DOHH2 (cell line): ENCODE results near the gene OXCT1.

ENCODE experiments used
- H3F3A ChIP-seq: fragments of 200-600 bp; sonication (generic), shearing (Covaris generic); 2 replicates; pipeline ENCODE4 v1.6.0; 2016; ENCODE audit warnings: antibody characterized with exemption, mild to moderate bottlenecking; ENCODE audit not compliant: control insufficient read depth, insufficient read depth
- H3K27ac ChIP-seq: fragments of 200-600 bp; sonication (generic); 2 replicates; pipeline ENCODE4 v1.5.1; 2014; ENCODE audit warnings: low read depth, mild to moderate bottlenecking, low read length, moderate library complexity
- H3K27me3 ChIP-seq: fragments of 200-600 bp; sonication (generic); 2 replicates; pipeline ENCODE4 v1.6.1; 2014; ENCODE audit warnings: mild to moderate bottlenecking, low read length, mixed read lengths; ENCODE audit not compliant: control insufficient read depth
- H3K36me3 ChIP-seq: fragments of 200-600 bp; sonication (generic); 2 replicates; pipeline ENCODE4 v1.6.1; 2014; ENCODE audit warnings: mild to moderate bottlenecking, low read length, moderate library complexity, mixed read lengths; ENCODE audit not compliant: control insufficient read depth
- H3K4me1 ChIP-seq: fragments of 200-600 bp; sonication (generic); 2 replicates; pipeline ENCODE4 v1.6.1; 2014; ENCODE audit warnings: mild to moderate bottlenecking, low read length, mixed read lengths; ENCODE audit not compliant: control insufficient read depth
- H3K4me2 ChIP-seq: fragments of 200-600 bp; sonication (generic); 2 replicates; pipeline ENCODE4 v1.6.0; 2014; ENCODE audit warnings: mild to moderate bottlenecking, low read length, moderate library complexity
- H3K4me3 ChIP-seq: fragments of 200-600 bp; sonication (generic); 2 replicates; pipeline ENCODE4 v1.5.1; 2014; ENCODE audit warnings: mild to moderate bottlenecking, low read length, mixed read lengths
- H3K79me2 ChIP-seq: fragments of 200-600 bp; sonication (generic); 2 replicates; pipeline ENCODE4 v1.6.1; 2014; ENCODE audit warnings: mild to moderate bottlenecking, low read length, mixed read lengths; ENCODE audit not compliant: control insufficient read depth
- H3K9me2 ChIP-seq: fragments of 200-600 bp; sonication (generic); replicated peaks from 2 replicates; pipeline ENCODE4 v1.6.1; 2014; ENCODE audit warnings: mild to moderate bottlenecking, low read length, mixed read lengths; ENCODE audit not compliant: control insufficient read depth
- H3K9me3 ChIP-seq: fragments of 200-600 bp; sonication (generic); 2 replicates; pipeline ENCODE4 v1.6.1; 2014; ENCODE audit warnings: antibody characterized with exemption, low read length, mixed read lengths; ENCODE audit not compliant: control insufficient read depth, insufficient read depth
- H4K20me1 ChIP-seq: fragments of 200-600 bp; sonication (generic); 2 replicates; pipeline ENCODE4 v1.6.0; 2014; ENCODE audit warnings: low read depth, mild to moderate bottlenecking, antibody characterized with exemption, low read length, moderate library complexity; ENCODE audit not compliant: control insufficient read depth, insufficient read depth
- EZH2phosphoT487 ChIP-seq: fragments of 200-600 bp; sonication (generic); IDR thresholded peaks from 2 replicates; pipeline ENCODE4 v1.6.1; 2017; ENCODE audit warnings: borderline replicate concordance, mild to moderate bottlenecking, antibody characterized with exemption, low read length, moderate library complexity, mixed read lengths
- TF ChIP-seq, protein P1 (sequence below): fragments of 200-600 bp; sonication (generic); IDR thresholded peaks from one replicate; pipeline ENCODE4 v1.5.1; 2014; ENCODE audit warnings: antibody characterized with exemption, mild to moderate bottlenecking, low read depth, low read length; ENCODE audit not compliant: poor library complexity, severe bottlenecking

OXCT1 gene

DNA sequence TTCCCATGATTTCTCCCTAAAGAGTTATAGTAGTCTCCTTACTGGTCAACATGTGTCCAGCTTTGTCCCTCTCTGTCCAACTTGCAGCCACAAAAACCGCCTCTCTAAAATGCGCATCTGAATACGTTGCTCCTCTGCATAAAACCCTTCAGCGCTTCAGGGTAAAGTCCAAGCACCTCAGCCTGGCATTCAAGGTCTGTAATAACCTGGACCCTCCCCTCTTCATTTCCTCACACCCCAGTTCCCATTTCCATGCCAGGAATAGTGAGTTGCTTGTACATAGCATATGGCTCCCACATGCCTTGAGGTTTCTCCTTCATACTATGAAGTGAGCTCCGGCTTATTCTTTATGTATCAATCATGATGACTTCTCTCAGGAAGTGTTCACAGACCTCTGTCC is 101.5 kb downstream of the OXCT1 start:
- no peak for TF ChIP-seq EZH2phosphoT487
- TF ChIP-seq, protein P1, sequence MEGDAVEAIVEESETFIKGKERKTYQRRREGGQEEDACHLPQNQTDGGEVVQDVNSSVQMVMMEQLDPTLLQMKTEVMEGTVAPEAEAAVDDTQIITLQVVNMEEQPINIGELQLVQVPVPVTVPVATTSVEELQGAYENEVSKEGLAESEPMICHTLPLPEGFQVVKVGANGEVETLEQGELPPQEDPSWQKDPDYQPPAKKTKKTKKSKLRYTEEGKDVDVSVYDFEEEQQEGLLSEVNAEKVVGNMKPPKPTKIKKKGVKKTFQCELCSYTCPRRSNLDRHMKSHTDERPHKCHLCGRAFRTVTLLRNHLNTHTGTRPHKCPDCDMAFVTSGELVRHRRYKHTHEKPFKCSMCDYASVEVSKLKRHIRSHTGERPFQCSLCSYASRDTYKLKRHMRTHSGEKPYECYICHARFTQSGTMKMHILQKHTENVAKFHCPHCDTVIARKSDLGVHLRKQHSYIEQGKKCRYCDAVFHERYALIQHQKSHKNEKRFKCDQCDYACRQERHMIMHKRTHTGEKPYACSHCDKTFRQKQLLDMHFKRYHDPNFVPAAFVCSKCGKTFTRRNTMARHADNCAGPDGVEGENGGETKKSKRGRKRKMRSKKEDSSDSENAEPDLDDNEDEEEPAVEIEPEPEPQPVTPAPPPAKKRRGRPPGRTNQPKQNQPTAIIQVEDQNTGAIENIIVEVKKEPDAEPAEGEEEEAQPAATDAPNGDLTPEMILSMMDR, result no peak
- peaks cover 20% of the 10 kb centered on the region for H3K36me3 ChIP-seq
- H3K79me2 ChIP-seq, result no peaks in the 10 kb centered on the region
- H3K9me3 ChIP-seq, result no peaks in the 10 kb centered on the region
- H3K27me3 ChIP-seq, result no peaks in the 10 kb centered on the region
- H3K9me2 ChIP-seq, result no peaks in the 10 kb centered on the region
- no peak overlapping the region for H3K27ac ChIP-seq
- no peak overlapping the region for H3K4me3 ChIP-seq
- no peaks in the 10 kb centered on the region for H3K4me1 ChIP-seq
- H4K20me1 ChIP-seq, result no peaks in the 10 kb centered on the region
- 0 out of 2 replicates have a peak, but pooled peaks cover 6% of the 10 kb centered on the region for H3F3A ChIP-seq
- no peak overlapping the region for H3K4me2 ChIP-seq

DNA sequence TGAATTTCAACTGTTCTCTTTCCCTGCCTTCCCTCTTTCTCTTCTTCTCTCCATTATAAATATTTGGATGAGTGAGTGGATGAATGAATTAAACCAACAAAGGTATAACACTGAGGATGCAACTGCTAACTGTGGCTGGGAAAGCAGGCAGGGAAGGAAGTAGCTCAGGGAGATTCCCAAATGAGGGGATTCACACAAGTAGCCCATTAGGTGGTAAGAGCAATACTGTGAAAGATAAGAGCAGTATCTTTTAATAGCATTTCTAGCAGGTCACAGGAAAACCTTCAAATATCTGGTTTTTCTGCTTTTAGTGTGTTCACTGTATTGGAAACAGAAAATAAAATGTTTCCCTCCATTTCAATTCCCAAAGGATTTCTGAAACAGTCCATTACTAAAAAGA is 105.6 kb downstream of the OXCT1 start:
- H3K27ac ChIP-seq, result no peak overlapping the region
- no peaks in the 10 kb centered on the region for H4K20me1 ChIP-seq
- H3F3A ChIP-seq, result no peaks in the 10 kb centered on the region
- H3K79me2 ChIP-seq, result no peaks in the 10 kb centered on the region
- H3K9me3 ChIP-seq, result no peaks in the 10 kb centered on the region
- no peaks in the 10 kb centered on the region for H3K27me3 ChIP-seq
- H3K4me1 ChIP-seq, result no peaks in the 10 kb centered on the region
- H3K36me3 ChIP-seq, result peaks cover 42% of the 10 kb centered on the region
- no peak overlapping the region for H3K4me3 ChIP-seq
- no peak for TF ChIP-seq EZH2phosphoT487
- TF ChIP-seq, protein P1, result no peak
- H3K4me2 ChIP-seq, result no peak overlapping the region
- H3K9me2 ChIP-seq, result no peaks in the 10 kb centered on the region

DNA sequence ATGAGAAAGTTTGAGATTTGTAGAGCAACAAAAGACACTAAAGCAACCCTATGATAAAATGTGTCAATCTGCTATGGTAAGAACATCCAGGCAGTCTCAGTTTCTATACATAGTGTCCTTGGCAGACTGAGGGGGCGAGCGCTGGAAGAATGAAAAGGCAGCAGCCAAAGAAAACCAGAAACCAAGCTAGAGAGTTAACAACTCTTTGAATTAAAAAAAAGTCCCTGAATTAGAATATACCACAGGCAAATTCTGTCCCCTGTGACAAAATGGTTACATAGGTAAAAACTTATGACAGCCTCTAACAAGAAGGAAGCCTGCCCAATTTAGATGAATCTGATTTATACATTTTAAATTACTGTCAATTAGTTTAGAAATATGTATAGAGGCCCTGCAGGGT is 106.7 kb downstream of the OXCT1 start:
- H3K4me2 ChIP-seq, result no peak overlapping the region
- H3K9me3 ChIP-seq, result no peaks in the 10 kb centered on the region
- H3K36me3 ChIP-seq, result peaks cover 47% of the 10 kb centered on the region
- no peak overlapping the region for H3K4me3 ChIP-seq
- no peaks in the 10 kb centered on the region for H4K20me1 ChIP-seq
- no peak overlapping the region for H3K27ac ChIP-seq
- no peaks in the 10 kb centered on the region for H3K9me2 ChIP-seq
- H3K4me1 ChIP-seq, result no peaks in the 10 kb centered on the region
- H3K27me3 ChIP-seq, result no peaks in the 10 kb centered on the region
- TF ChIP-seq EZH2phosphoT487, result no peak
- TF ChIP-seq, protein P1, result no peak
- no peaks in the 10 kb centered on the region for H3F3A ChIP-seq
- no peaks in the 10 kb centered on the region for H3K79me2 ChIP-seq

DNA sequence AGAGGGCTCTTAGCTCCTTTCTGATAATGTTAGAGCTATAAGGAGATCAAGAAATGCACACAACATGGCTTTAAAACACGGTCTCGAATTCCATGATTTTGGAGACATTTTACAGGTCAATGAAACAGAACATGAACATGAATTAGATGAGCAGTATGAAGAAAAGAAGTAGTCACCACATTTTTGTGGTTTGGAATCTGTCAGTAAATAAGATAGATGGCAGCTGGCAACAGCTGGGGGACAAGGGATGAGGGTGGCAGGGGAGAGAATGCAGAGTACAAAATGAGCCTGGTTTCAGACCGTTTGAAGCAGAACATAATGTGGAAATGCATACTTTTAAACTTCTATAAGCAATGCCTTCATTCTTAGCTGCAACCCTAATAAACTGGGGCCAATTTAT is 107.1 kb downstream of the OXCT1 start:
- H3K36me3 ChIP-seq, result peaks cover 50% of the 10 kb centered on the region
- no peak overlapping the region for H3K27ac ChIP-seq
- no peaks in the 10 kb centered on the region for H3K27me3 ChIP-seq
- H3K79me2 ChIP-seq, result no peaks in the 10 kb centered on the region
- H3K9me2 ChIP-seq, result no peaks in the 10 kb centered on the region
- H3K4me3 ChIP-seq, result no peak overlapping the region
- no peak overlapping the region for H3K4me2 ChIP-seq
- H4K20me1 ChIP-seq, result no peaks in the 10 kb centered on the region
- H3F3A ChIP-seq, result no peaks in the 10 kb centered on the region
- TF ChIP-seq EZH2phosphoT487, result no peak
- TF ChIP-seq, protein P1, result no peak
- no peaks in the 10 kb centered on the region for H3K4me1 ChIP-seq
- no peaks in the 10 kb centered on the region for H3K9me3 ChIP-seq
